Measurements from ENCODE around the gene DICER1.

The DICER1 gene

GRCh38 chr14:95125915-95126314 lies 31.4 kb downstream of the DICER1 start:
- DNase-seq (ENCODE audit: low read depth in 2 of 2), result no peak

- DNase-seq (ENCODE audit: low read depth in 2 of 2), result no peak
Measured at GRCh38 chr14:95125221-95125620, 32.1 kb downstream of the DICER1 start.

GRCh38 chr14:95123891-95124579 lies 33.3 kb downstream of the DICER1 start:
- DNase-seq (ENCODE audit: low read depth in 2 of 2), result no peak

GRCh38 chr14:95122621-95122945 lies 34.7 kb downstream of the DICER1 start:
- no peak for DNase-seq (ENCODE audit: low read depth in 2 of 2)

- no peak for DNase-seq (ENCODE audit: low read depth in 2 of 2)
Measured at GRCh38 chr14:95121911-95122620, 35.3 kb downstream of the DICER1 start.

GRCh38 chr14:95119336-95119735 lies 38.0 kb downstream of the DICER1 start:
- no peak for DNase-seq (ENCODE audit: low read depth in 2 of 2)

GRCh38 chr14:95117937-95118721 lies 39.2 kb downstream of the DICER1 start:
- DNase-seq (ENCODE audit: low read depth in 2 of 2), result no peak

- DNase-seq (ENCODE audit: low read depth in 2 of 2), result no peak
Measured at GRCh38 chr14:95113476-95113875, 43.9 kb downstream of the DICER1 start.

GRCh38 chr14:95111507-95112164 lies 45.7 kb downstream of the DICER1 start:
- no peak for DNase-seq (ENCODE audit: low read depth in 2 of 2)

- DNase-seq (ENCODE audit: low read depth in 2 of 2), result no peak
Measured at GRCh38 chr14:95110178-95110577, 47.2 kb downstream of the DICER1 start.

GRCh38 chr14:95107711-95108110 lies 49.6 kb downstream of the DICER1 start:
- no peak for DNase-seq (ENCODE audit: low read depth in 2 of 2)

GRCh38 chr14:95106971-95107370 lies 50.4 kb downstream of the DICER1 start:
- no peak for DNase-seq (ENCODE audit: low read depth in 2 of 2)

GRCh38 chr14:95104911-95105310 lies 52.4 kb downstream of the DICER1 start:
- DNase-seq (ENCODE audit: low read depth in 2 of 2), result no peak

GRCh38 chr14:95102680-95103044 lies 54.7 kb downstream of the DICER1 start:
- no peak for DNase-seq (ENCODE audit: low read depth in 2 of 2)

GRCh38 chr14:95101736-95102679 lies 55.3 kb downstream of the DICER1 start:
- no peak for DNase-seq (ENCODE audit: low read depth in 2 of 2)

- peak; percentile 35 to 43 for DNase-seq (ENCODE audit: low read depth in 2 of 2)
Measured at GRCh38 chr14:95098984-95099599, 58.2 kb downstream of the DICER1 start.

- DNase-seq (ENCODE audit: low read depth in 2 of 2), result peak; percentile 22 to 28
Measured at GRCh38 chr14:95097385-95097784, 59.9 kb downstream of the DICER1 start.

GRCh38 chr14:95096476-95096875 lies 60.9 kb downstream of the DICER1 start:
- DNase-seq (ENCODE audit: low read depth in 2 of 2), result no peak

- DNase-seq (ENCODE audit: low read depth in 2 of 2), result no peak
Measured at GRCh38 chr14:95095996-95096395, 61.3 kb downstream of the DICER1 start.

GRCh38 chr14:95092723-95093122 lies 64.6 kb downstream of the DICER1 start:
- no peak for DNase-seq (ENCODE audit: low read depth in 2 of 2)

- no peak for DNase-seq (ENCODE audit: low read depth in 2 of 2)
Measured at GRCh38 chr14:95091581-95091980, 65.7 kb downstream of the DICER1 start.
